HG03066 (cell line): ENCODE results near the gene VEGFC.

Experiments
- ATAC-seq: cut with Tn5 transposase; IDR thresholded peaks from one replicate; pipeline ENCODE4 v1.9.1; 2021; ENCODE audit warnings: low read depth; ENCODE audit not compliant: unreplicated experiment

Gene VEGFC

DNA sequence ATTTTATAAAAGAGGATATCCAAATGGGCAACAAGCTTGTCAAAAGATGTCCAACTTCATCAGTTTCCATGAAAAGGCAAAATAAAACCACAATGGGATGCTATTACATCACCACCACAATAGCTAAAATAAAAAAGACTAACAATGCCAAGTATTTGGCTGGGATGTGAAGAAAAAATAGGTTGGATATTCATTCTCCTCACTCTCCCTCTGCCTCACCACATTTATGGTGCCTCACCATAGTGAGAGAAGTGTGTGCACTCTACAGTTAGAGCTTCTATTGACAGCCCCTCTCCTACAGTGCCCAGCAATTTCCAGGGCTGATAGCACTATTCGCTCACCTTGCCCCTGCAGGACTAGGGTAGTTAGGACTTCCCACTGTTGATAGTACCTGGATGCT, 25.5 kb downstream of the VEGFC start:
- ATAC-seq, result no peak

DNA sequence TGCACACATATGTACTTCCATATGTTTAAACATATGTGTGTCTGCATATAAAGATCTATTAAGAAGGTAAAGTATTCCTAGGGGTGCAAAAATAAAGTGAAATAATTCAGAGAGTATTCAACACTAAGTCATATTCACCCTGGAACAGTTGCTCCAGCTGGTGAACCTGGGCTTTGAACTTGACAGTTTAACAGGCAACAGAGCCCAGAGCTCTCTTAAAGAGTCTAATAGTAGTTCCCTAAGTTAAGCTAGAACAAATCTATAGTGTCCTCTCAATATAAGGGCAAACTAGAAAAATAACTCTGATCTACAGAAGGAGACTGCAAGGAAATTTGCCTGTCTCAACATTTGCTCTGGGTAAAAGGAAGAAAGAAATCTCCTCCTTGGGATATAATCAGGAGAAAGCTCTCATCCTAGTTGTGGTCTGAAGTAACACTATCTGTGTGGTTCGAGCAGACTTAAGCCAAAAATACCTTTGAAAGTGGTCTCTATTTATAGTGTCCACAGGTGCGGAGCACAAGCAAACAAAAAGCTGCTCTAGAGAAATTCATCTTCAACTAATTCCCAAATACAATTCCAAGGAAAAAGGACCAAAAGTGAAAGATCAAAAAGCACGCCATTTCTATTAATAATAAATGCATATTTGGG, 29.9 kb downstream of the VEGFC start:
- no peak for ATAC-seq

DNA sequence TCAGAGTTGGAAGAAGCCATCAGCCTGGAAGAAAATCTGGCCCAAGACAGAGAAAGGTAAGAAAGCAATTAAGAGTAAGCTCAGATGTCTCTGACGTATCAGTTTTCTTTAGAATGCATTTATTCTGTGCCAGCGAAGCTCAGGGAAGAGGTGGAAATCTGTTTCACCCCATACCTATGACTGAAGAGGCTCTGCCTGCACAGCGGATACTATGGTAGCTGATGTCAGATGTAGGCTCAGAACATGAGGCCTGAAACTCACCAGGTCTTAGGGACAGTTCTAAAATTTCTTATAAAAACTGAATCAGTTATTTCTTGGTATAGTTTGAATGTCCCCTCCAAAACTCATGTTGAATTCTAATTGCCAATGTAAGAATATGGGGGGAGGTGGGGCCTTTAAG, 30.9 kb downstream of the VEGFC start:
- ATAC-seq, result no peak

DNA sequence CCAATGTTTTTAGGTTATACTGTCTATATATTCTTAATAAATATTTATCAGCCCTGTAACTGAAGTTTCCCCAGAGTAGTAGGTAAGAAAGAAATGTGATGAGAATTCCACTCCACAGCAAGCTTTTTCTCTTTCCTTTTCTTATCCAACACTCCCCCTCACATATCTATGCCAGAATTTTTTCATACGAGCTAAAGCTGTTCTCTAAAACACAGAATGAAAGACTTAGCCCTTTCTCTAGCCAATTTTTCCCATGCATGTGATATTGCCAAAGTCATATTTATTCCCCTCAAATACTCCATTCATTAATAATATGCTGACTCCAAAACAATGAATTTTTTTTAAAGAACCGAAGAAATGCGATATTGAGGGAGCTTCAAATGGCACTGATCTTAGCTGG, 32.3 kb downstream of the VEGFC start:
- no peak for ATAC-seq

DNA sequence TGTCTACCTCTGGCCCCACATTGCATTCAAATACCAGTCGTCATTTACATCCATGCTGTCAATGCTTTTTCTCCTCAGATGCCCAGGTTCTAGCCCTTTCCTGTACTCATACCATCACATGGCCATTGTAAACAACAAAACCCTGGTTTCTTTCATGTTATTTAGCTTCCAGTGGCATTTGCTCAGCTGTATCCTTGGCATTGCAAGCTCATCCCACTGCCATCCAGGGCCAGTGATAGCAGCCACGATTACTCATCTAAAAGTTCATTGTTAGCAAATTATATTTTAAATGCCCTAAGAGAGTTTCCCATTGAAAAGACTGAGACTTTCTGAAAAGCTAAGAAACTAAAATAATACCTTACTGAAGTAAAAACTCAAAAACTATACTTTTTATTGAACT, 34.0 kb downstream of the VEGFC start:
- no peak for ATAC-seq

DNA sequence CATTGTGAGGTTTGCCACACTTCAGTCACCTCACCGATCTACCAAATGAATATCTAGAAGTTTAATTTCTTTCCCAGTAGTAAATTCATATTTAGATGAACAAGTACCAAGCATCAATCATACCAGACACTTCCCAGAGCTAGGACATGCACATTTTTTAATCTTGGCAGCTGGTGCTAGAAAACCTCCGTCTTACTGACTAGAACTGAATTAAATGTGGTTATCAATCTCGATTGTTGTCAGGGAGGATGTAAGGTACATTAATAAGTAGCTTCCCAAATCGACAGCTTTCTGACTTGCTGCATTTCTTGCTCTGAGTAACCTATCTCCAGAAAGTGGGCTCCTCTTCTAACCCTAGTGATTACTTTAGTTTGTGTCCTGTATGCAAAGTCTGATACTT, 34.4 kb downstream of the VEGFC start:
- no peak for ATAC-seq

DNA sequence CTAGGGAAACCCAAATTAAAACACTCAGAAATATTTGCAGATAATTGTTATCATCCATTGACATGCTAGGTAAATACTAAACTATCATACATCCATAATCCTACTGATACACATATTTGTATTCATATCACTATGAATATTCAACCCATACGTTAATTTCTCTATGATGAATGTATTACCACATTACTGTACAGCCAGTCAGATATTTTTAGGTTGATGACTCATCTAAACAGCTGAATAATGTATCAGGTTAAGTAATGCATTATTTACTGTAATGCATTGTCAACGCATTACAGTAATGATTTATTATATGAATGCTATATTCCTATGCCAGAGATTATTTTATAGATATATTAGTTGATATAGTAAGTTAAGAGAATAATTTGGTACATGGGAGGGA, 37.1 kb downstream of the VEGFC start:
- ATAC-seq, result no peak

DNA sequence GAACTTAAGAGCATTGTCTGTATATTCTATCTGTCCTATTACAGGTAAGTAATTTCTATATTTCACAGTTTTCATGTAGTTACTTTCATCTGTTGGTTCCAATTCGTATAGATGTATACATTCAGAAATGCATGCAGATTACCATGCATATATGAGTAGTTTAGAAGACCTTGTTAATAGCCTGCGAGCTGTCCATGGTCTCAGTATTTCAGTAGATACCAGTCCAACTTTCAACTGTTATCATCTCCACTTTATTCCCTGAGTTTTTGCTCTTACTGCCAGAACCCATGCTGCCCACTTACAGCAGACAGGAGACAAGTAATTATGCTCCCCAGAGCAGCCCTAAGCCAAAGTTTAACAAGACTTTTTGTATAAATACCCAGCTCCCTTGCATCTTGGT, 37.7 kb downstream of the VEGFC start:
- ATAC-seq, result no peak

DNA sequence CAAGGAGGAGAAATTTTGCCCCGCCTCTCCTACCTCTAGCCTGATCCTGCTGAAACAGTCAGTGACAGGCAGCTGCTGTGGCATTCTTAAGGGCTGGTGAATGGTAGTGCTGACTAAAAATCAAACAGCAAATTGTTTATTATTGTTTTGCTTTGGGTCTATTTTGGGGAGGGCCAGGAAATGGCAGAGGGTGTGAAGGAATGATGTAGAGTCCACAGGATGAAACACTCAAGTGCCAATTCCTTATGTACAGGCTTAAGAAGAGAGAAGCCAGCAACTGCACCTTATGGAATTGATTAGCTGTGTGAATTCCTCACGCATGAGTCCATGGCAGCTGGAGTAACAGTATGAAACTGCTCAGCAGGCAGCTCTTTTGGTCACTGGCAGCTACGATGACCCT, 39.7 kb downstream of the VEGFC start:
- ATAC-seq, result no peak

DNA sequence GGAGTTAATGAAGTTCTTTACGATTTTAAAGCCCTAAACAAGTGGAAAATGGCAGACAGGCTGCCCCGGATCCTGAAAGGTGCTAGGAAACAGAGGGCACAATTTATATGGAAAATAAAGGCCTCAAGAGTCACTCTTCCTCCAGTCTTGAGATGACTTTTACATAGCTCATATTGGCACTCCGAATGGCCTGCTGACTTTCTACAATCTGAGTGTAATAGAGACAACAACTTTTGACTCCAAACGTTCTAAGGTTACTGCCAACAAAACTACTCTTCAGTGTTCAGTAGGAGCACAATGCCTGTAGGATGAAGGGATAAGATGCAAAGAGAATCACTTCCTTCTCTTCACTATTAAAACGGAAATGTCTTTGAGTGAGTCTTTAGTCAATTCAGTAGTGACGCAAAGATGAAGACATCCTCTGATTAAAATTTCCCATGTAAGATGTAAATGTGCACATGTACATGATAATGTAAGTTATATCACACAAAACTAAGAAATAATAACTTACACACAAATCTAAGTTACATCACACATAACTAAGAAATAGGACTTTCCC, 40.5 kb downstream of the VEGFC start:
- no peak for ATAC-seq

DNA sequence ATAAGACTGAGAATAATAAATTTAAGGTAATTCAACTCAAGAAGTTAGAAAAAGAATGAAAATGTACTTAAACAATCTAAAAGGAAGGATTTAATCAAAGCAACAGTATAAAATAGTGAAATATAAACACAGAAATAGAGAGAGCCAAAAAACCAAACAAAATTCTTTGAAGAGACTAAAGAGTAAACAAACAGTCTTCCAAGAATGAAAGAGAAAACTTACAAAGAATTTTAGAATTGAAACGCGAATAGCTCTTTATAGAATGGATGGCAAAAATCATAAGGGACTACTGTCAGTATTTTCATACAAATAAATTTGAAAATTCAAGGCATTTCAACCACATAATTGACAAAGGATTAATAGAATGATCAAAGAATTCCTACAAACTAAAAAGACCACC, 41.7 kb downstream of the VEGFC start:
- no peak for ATAC-seq

DNA sequence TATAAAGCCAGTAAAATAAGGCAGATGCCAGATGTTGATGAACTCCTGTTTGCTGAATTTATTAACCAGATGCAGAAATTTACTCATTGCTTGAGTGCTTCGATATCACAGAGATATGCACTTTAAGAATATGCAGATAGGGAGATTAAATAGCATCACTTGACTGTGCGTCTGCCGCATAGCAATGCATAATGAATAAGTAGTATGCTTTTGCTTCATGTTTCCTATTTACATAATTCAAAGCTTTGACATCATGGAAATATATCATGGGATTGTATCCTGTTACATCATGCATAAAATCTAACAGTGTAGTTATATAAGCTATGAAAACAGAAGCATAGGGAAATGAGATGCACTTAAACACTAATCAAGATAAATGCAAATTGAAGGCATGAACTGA, 45.9 kb downstream of the VEGFC start:
- no peak for ATAC-seq

DNA sequence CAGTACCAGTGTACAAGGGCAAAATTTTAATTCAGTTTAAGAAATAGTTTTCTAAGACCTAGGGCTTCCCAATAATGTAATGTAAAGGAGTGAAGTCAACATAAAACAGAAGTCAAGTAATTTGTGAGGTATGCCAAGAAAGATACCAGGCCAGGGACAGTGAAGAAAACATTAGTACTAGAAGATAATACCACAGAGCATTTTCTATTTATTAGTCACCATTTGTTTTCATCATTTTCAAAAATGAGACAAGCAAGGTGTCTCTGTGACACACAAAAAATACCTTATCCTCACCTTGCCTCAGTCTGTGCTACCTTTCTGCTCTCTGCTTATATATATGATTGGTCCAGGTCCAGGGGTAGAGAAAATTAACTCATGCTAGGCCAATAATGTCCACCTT, 46.8 kb downstream of the VEGFC start:
- no peak for ATAC-seq

DNA sequence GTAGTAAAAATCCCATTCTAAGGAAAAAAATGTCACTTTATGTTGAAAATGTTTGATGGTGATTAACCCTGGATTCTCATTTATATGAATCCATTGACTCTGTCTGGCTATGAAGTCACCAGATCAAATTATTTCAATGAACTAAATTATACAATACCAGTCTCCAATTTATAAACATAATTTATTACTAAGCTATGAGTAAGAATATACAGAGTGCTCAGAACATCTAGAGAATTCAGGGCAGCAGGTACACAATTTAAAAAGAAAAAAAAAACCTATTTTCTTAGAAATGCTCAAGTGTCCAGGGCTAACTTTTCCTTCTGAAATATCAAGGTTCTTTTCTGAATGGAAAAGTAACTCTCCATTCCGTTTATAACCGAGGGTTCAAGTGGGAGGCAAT, 48.6 kb downstream of the VEGFC start:
- no peak for ATAC-seq

DNA sequence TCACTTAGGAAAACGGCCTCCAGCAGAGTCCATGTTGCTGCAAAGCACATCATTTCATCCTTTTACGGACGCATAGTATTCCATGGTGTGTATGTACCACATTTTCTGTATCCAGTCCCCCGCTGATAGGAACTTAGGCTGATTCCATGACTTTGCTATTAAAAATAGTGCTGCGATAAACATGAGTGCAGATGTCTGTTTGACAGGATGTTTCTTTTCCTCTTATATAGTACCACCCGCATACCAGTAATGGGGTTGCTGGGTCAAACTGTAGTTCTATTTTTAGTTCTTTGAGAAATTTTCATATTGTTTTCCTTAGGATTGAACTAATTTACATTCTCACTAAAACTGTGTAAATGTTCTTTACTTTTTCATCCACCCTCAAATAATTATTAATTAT, 50.5 kb downstream of the VEGFC start:
- ATAC-seq, result no peak

DNA sequence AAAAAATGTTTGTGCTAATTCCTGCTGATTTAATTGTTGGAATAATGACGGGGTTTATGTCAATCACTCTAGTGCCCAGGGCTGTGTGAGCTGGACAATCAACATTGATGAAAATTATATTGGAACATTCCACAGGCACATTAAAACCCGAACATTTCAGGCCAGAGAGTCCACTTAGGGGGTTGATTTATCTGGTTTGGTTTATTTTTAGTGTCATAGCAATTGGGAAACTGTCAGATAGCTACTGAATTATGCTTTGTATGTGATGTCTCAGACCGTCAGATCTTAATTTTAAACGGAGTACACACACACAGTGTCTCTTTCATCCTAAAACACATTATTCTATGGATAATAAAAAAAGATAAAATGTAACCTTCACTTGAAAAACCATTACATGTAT, 51.5 kb downstream of the VEGFC start:
- no peak for ATAC-seq

DNA sequence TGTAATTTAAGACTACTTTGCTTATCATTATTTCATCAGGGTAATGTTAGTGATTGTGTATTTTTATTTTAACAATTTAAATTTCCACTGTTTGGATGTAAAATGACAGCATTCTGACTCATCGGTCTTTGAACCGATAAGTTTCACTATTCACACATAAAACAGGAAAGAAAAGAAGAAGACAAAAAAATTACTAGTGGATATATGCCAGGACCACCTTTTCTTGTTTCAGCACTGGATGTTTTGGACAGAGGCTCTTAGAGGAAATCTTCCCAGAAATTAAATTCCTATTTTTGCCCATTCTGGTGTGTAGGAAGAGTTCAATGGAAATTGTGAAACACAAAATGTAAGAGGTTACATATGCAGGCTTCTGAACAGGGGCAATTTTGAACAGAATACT, 57.4 kb downstream of the VEGFC start:
- ATAC-seq, result no peak

DNA sequence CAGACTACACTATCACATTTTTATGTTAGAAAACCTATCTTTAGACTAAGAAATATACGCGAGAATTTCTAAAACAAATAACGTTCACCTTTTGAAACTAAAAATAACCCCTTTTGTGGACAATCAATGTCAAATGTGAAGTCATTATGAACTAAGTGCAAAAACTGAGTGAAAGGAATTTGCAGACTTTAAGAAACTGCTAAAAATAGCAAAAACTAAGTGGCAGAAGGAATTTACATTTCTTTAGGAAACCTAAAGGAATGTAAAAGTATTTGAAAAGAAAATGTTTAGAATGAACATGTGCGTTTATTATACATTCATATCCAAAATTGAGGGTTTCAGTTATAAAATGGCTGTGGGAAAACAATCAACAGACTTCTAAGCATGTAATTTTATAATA, 58.3 kb downstream of the VEGFC start:
- no peak for ATAC-seq

DNA sequence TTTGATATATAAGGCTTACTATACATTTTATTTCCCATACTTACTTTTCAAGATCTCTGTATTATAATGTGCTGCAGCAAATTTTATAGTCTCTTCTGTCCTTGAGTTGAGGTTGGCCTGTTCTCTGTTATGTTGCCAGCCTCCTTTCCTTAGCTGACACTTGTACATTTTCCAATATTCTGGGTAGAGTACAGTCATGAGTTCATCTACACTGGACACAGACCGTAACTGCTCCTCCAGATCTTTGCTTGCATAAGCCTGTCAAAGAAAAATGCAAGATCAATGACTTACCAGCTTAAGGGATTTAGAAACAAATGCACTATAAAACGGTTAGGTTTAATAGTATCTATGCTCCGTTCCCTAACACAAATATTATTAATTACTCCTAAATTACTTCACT, 63.2 kb downstream of the VEGFC start:
- ATAC-seq, result no peak

DNA sequence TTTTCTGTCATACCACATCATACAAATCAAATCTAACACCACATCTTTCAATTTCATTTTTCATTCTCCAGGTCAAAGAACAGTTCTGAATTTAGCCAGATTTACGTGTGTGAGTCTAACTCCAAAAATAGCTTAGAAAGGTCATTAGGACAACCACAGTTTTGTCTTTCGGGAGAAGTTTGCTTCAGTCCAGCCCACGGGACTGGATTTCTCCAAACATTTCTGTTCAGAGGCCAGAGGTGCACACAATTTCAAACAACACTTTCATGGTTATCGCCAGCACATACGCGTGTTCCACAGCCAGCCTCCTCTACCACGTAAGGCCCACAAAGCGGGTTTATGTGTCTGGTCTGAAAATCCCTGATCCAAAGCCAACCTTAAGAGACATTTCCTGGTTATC, 65.9 kb downstream of the VEGFC start:
- no peak for ATAC-seq

DNA sequence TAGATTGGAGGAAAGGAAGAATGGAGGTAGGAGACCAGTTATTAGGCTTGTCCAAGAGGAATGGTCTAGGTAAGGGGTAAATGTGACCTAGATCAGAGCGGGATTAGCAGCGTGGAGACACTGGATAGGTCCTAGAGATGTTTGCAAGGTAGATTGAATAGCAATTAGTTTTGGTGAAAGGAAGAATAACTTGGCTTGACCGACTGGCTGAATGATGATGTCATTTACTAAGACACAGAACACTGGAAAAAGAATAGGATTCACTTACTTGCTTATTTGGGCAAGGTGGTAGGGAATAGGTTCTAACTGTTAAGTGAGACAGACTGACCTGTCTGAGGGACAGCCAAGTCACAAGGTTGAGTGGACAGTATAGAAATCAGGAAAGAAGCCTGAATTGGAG, 71.3 kb downstream of the VEGFC start:
- ATAC-seq, result no peak

DNA sequence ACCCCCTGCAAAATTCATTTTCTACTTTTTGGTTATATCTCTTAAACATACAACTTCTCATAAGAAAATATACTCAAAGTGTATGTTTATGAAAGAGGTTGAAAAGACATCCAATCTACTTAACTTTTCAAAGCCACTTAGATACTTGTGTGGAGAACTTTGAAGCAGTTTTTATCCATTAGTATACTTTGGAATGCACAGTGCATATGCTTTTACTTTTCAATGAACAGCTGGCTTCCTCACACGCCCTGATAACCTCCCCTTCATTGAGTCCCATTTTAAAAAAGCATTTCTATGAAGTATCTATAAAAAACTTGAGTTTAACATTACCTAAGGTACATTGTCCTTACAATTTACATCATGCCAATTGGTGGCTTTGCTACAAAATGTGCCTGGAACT, 73.8 kb downstream of the VEGFC start:
- no peak for ATAC-seq

DNA sequence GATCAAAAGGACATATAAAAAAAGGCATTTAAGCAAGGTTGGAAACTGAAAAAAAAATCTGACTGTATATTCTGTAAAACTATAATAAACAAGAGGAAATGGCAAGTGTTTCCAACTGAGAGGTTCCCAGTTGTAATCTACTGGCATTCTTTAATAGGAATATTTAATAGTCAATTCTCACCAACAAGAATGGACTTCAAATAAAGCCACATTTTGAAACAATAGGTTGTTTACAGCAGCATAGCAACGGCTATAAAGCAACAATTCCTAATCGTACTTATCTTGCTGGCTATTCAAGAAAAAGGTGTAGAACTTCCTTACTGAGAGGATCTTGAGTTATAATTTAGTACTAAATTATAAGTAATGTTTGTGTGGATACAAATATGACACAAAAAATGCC, 75.5 kb downstream of the VEGFC start:
- ATAC-seq, result no peak
